Mucosa of stomach (tissue), 1 donor: ENCODE measurements around the gene FOXC2.

Experiments
- H3K27me3 ChIP-seq: one replicate; pipeline ENCODE4 v1.7.0; 2013; ENCODE audit warnings: mild to moderate bottlenecking, low read length; ENCODE audit not compliant: control insufficient read depth, insufficient read depth
- H3K36me3 ChIP-seq: one replicate; pipeline ENCODE4 v1.7.0; 2013; ENCODE audit warnings: low read length; ENCODE audit not compliant: control insufficient read depth, insufficient read depth
- H3K4me1 ChIP-seq: one replicate; pipeline ENCODE4 v1.7.0; 2013; ENCODE audit warnings: mild to moderate bottlenecking, low read length; ENCODE audit not compliant: control insufficient read depth, insufficient read depth
- H3K4me3 ChIP-seq: one replicate; pipeline ENCODE4 v1.7.0; 2013; ENCODE audit warnings: low read length
- H3K9ac ChIP-seq: one replicate; pipeline ENCODE4 v1.7.0; 2013; ENCODE audit warnings: mild to moderate bottlenecking, low read length, moderate library complexity
- H3K9me3 ChIP-seq: one replicate; pipeline ENCODE4 v1.7.0; 2013; ENCODE audit warnings: mild to moderate bottlenecking, low read length, moderate library complexity; ENCODE audit not compliant: control insufficient read depth
- donor health status: Pancreatic carcinoma.

FOXC2 gene

DNA sequence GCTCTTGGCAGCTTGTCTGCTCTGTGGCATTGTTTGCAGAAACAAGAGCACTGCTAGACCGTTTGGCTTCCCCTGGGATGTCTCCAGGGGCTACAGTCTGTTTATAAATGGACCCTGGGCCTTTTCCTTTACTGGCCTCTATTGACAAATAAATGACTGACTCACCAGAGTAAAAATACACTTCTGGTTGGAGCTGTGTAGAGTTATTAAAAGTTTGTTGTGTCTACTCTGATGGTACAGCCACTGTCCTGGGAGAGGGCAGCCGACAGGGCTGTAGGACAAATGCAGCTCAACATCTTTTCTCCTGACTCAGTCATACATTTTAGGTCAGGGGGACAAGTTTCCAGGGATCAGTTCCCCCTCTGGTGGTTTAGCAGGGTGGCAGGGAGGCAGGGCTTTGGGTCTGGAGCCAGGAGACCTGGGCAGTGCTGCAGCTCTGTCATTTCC, 41.7 kb downstream of the FOXC2 start:
- H3K4me3 ChIP-seq = no peak overlapping the region

DNA sequence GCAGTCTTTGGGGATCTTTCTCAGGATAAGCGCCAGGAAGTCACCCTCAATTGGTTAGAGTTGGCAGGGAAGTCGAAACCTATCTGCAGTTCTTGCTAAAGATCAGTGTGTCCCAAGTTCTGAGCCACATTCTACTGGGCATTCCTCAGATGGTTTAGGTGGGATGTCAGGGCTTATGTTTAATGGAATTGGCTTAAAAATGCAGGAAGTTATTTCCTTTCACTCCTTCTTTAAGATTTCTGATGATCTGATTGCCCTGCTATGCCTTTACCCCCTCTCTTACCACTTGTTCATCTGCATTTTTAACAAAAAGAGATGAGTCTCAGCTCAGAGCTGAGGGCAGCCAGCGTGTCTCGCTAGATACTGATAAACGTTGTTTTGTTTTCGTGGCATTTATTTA, 42.5 kb downstream of the FOXC2 start:
- Histone ChIP-seq H3K4me1 (no peaks in the 10 kb centered on the region), H3K4me3 (no peak overlapping the region)

More for the DNA sequence above, 41.7 kb downstream of the FOXC2 start:
- Histone ChIP-seq H3K27me3 (peaks cover 3% of the 10 kb centered on the region), H3K4me1 (no peaks in the 10 kb centered on the region), H3K9me3 (no peaks in the 10 kb centered on the region), H3K36me3 (no peaks in the 10 kb centered on the region), H3K9ac (no peak overlapping the region)

DNA sequence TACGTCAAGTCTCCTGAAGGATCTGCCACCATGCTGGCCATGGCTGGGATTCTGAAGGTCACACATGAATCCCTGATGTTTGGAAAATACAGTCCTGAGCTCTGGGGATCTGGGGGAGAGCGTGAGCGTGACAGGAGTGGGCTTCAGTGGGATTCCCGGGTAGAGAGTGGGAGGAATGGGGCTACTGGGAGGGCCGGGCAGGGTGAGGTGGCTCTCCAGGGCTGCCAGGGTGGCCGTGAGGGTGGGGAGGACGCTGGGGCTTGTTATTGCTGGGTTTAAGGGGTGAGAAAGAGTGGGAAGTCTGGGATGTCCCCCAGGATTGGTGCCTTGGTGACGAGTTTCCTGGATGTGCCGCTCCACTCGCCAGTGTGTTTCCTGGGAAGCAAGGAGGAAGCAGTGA, 43.0 kb downstream of the FOXC2 start:
- Histone ChIP-seq H3K27me3 (peaks cover 3% of the 10 kb centered on the region), H3K4me1 (no peaks in the 10 kb centered on the region), H3K9ac (no peak overlapping the region), H3K36me3 (no peaks in the 10 kb centered on the region), H3K4me3 (no peak overlapping the region), H3K9me3 (no peaks in the 10 kb centered on the region)

More for the DNA sequence above, 42.5 kb downstream of the FOXC2 start:
- H3K9me3 ChIP-seq = no peaks in the 10 kb centered on the region
- H3K9ac ChIP-seq = no peak overlapping the region
- no peaks in the 10 kb centered on the region for H3K36me3 ChIP-seq
- peaks cover 3% of the 10 kb centered on the region for H3K27me3 ChIP-seq

DNA sequence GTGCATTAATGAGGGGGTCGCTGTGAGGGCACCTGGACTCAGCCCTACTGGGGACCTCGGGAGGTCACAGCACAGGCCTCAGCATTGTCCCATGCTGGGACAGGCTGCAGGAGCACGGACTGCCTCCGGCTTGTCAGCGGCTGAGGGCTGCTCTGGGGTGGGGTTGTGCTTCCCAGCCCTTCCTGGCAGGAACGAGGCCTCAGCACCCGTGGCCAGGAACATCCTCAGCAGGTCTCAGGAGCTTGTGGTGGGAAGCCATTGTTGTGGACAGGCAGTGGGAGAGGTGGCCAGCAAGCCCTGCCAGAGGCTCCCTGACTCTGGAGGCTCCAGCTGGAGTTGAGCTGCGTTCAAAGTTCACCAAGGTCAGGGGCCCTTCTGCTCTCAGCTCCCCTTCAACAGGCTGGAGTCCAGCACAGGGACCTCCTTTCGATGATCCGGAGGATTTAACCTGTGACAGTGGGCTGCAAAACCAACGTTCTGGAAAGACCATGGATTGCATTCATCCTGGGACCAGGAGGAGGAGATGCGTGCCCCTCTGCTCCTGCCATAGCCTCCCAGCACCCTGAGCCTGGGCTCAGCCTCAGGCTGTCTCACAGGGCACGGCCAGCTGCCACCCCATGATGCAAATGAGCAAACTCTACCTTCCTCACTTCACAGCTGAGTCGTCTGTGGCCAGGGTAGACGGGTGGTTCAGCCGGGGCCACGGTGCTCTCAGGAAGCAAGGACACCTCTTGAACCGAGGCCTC, 44.3 kb downstream of the FOXC2 start:
- Histone ChIP-seq H3K9me3 (no peaks in the 10 kb centered on the region), H3K27me3 (peaks cover 3% of the 10 kb centered on the region), H3K4me1 (no peaks in the 10 kb centered on the region), H3K9ac (no peak overlapping the region), H3K36me3 (no peaks in the 10 kb centered on the region), H3K4me3 (no peak overlapping the region)

DNA sequence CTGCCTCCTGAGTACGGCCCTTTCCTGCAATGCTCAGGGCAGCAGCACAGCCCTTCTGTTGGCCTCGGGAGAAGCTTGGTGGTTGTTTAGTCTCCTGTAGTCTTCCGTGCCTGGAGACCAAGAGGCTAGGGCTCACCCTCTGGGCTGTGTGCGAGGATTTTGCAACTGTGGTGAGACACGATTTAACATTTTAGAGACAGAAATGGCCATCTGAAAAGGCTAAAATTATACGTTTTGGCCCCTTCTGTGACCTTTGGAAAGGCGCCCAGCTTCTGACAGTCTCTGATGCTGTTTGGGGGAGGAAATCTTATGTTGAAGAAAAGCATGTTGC, 44.9 kb downstream of the FOXC2 start:
- Histone ChIP-seq H3K27me3 (peaks cover 3% of the 10 kb centered on the region), H3K9ac (no peak overlapping the region), H3K4me1 (no peaks in the 10 kb centered on the region), H3K4me3 (no peak overlapping the region), H3K9me3 (no peaks in the 10 kb centered on the region), H3K36me3 (no peaks in the 10 kb centered on the region)

DNA sequence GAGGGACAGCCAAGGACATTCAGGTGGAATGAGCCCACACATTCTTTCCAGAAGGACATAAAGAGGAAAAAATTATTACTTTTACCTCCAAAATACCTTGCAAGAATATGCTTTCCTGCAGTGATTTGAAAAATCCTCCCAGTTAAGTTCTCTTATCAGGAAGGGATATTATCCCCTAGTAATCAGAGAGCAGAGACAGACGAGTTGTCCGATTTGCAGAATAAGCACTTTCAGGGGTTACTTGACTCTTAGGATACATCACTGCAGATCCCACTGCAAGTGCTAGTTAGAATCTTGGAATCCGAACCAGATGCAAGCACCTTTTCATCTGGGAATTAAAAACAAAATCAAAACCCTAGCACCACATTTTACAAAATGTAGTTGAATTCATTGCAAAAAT, 45.3 kb downstream of the FOXC2 start:
- peaks cover 3% of the 10 kb centered on the region for H3K27me3 ChIP-seq
- H3K9ac ChIP-seq = no peak overlapping the region
- no peaks in the 10 kb centered on the region for H3K4me1 ChIP-seq
- H3K9me3 ChIP-seq = no peaks in the 10 kb centered on the region
- H3K4me3 ChIP-seq = no peak overlapping the region
- H3K36me3 ChIP-seq = no peaks in the 10 kb centered on the region

DNA sequence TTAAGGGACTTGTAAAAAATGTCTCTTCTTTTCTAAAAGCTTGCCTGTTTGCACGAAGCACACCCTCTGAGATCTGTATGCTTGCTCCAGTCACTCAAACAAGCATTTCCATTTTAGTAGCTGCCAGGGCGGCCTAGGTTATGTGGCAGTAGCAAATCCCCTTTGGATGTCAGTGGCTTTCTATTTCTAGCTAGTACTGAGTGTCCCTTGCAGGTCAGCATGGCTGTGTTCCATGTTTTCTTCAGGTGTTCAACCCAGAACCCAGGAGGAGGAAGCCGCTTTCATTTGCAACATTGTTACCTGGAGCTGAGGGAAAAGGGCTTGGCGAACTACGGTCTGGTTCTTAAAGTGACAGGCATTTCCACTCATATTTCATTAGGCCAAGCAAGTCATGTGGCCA, 48.1 kb downstream of the FOXC2 start:
- Histone ChIP-seq H3K4me3 (no peak overlapping the region), H3K27me3 (no peaks in the 10 kb centered on the region), H3K9ac (no peak overlapping the region), H3K4me1 (no peaks in the 10 kb centered on the region), H3K9me3 (no peaks in the 10 kb centered on the region), H3K36me3 (no peaks in the 10 kb centered on the region)

DNA sequence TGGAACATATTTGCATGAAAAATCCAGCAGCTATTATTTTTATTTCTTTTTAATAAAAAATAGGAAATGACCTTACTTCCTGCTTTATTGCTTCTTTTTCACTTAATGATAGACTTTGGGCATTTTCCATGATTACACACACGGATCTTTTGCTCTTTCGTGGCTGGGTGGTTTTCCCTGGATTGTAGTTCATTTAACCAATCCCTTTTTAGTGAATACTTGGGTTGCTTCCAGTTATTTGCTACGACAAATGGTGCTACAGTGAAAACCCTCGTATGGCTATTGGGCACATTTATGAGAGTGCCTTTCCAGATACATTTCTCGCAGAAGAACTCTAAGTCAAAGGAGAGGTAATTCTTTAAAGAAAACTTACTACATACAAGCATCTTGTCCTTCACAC, 50.3 kb downstream of the FOXC2 start:
- H3K9me3 ChIP-seq = no peaks in the 10 kb centered on the region

DNA sequence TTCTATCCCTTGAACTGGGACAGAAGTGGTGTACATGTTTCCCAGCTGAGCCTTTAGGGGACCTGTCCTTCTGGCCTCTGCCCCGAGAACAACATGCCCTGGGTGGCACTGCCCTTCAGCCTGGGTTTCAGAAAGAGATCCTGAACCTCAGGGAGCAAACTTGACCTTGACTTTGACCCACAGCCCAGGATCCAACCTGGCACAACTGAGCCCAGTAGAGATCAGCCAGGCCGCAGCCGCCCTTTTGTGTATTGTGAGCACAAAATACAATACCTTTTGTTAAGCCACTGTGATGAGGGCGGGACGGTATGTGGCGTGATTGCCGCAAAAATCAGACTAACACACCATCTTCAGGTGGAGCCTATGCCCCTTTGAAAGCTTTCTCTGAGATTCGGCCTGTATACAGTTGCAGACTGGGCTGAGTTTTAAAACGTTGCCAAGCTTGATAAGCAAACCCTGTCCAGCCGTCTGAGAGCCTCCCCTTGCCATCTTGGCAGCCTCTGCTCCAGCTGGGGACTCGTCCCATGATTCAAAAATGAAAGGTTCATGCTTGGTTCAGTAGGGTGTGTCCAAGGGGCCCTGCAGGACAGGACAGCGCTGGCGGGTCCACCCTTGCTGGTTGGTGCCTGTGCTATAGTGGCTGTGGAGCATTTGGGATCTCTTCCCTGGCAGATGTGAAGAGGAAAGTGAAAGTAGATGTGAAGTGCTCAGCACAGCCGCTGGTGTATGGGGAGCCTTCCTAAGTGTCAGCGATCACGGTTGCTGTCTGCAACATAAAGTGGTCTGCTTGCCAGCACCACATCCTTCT, 52.0 kb downstream of the FOXC2 start:
- Histone ChIP-seq H3K27me3 (no peaks in the 10 kb centered on the region), H3K4me1 (no peaks in the 10 kb centered on the region), H3K36me3 (no peaks in the 10 kb centered on the region), H3K9me3 (no peaks in the 10 kb centered on the region), H3K4me3 (no peak overlapping the region), H3K9ac (no peak overlapping the region)

More for the DNA sequence above, 50.3 kb downstream of the FOXC2 start:
- Histone ChIP-seq H3K4me3 (no peak overlapping the region), H3K36me3 (no peaks in the 10 kb centered on the region), H3K27me3 (no peaks in the 10 kb centered on the region), H3K4me1 (no peaks in the 10 kb centered on the region), H3K9ac (no peak overlapping the region)
